Measurements from ENCODE around the gene TWIST1.

TWIST1 gene

DNA sequence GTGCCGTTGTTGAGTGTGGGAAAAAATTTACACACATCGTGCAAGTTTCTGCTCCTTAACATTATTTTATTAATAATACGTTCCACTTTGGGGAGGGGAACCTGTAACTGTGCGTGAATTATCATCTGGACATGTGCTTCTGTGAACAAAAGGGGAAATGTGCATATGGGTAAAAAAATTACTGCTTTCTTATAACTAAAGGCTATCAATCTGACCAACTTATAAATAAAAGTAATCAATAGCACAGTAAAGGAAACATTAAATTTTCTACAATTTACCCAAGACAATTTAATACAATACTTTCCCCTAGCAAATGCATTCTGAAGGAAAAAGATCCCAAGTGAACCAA is 4.5 kb downstream of the TWIST1 start:
- DNase-seq: no peak

DNA sequence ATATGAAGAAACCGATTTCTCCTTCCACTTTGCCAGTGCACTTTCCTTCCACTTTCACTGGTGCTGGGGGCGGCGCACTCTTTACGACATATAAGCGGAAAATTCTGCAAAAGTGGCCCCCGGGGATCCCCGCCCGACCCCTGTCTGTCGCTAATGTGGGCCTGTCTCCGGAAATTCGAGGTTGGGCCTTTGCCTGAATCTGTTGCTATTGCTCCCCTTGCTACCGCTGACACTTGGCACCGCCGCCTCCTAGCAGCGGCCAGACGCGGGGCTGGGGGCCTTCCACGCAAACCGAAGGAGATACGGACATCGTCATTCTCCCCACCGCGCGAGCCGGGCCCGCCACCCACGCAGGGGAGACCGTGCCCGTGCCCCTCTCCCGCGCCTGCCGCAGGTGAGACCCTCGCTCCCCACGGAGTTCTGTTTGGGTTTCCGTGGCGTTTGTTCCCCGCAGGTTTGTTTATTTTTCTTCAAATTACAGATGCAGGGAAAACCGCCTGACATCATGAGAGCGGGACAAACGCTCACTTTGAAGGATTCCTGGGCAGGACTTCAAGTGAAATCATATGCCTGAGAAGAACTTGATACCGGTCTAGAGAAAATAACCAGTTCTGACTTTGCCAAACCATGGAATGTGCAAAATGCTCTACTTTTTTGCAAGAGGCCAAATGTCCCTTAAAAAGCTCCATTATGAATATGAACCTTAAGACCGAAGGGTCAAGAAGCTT is 5.0 kb downstream of the TWIST1 start:
- no peak for DNase-seq

DNA sequence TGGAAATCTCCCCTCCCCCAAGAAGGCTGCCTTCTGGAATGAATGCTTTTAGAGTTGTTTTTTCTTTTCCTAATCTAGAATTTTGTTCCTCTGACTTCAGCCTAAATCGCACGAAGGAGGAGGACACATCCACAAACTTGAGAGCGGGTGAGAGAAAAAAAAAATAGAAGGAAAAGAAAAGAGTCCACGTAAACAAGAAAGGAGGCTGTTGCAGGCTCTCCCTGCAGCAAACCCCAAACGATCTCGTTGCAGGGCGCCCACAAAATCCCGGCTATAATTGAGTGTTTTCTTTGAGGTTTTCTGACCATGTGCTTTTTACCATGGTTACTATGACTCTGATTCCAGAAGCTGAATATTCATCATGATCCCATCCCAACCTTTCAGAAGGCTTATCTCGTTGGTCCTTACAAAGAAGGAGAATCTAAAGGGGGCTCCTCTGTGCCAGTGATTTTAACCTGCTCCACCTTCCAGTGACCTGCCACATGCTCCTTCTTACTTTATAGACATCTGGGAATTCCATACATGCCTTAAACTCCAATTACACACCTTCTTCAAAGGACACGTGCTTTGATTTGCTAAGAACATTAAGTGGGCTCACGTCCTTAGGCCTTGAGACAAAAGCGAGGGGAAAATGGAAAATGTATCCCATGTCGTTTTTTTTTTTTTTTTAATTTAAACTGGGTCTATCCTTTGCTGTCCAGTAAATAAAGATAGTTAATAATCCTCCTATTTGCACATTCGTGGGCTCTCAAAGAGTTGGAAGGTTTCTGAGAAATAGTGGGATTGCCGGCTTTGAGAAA is 5.8 kb downstream of the TWIST1 start:
- DNase-seq: no peak

GRCh38 chr7:19110776-19111175 is 6.7 kb downstream of the TWIST1 start:
- no peak for DNase-seq

DNA sequence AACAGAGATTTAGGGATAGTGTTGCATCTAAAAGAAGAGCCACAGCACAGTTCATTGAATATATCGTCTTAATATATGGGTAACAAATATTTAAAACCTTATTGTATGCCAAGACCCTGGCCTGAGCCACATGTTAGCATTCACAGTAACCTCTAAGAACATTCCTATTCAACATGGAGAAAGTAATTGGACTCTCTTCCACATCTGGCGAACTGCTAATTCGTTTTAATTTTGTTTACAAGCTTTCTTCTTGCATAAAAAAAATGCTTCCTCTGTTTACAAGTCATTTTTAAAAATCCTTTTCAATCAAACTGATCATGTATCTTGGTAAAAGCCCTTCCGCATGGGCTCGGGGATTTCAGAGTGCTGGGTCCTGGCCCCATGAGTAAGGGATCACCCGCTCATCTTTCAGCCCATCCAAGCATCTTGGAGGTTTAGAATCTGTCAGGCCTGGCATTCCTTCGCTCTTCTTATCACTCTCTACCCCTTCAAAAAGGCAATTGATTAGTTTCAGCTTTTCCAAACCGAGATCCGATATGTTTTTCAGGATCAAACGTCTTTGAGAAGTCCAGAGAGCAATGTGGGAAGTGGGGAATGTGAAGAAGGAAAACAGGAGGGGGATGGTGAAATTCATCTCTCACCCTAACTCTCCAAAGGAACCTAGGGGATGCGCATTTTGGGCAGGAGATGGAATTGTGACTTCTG is 7.3 kb downstream of the TWIST1 start:
- no peak for DNase-seq

DNA sequence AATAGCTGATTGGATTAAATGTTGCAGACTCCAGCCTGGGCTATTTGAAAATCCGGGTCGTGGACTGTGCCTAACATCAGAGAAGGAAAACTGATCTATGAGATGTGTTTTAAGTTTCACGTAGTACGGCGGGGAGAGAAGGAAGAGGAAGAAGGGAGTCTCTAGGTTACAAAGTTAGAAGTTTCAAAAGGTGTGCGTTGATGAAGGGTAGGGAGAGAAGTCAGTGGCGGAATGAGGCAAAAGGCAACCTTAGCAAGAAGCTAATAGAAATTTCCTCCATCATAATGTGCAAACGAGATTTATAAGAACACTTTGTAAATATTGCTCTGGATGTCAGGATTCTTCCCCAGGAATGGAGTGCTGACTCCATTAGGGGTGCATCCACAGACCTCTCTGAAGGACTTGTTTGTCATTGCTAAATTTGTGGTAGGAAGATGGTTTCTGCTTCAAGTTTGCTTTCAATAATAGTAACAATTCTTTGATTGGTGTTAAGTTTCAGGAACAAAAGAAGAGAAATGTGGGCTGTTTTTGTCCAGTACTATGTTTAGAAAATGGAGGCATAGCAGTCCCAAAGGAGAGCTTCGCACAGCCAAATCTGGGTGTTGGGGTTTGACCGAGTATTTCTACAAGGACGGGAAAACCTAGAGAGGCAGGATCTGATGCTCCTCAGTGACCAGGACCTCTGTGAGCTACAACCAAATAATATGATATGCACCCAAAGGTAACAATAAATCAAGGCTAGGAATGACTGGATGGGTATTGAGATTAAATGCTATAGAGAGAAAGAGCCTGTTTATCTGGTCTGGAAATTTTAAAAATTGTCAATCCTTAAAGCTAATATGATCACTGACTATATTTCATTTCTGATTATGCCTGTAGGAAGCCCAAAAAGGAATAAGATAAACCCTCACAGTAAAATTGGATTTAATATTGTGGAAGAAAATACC is 8.2 kb downstream of the TWIST1 start:
- no peak for DNase-seq

DNA sequence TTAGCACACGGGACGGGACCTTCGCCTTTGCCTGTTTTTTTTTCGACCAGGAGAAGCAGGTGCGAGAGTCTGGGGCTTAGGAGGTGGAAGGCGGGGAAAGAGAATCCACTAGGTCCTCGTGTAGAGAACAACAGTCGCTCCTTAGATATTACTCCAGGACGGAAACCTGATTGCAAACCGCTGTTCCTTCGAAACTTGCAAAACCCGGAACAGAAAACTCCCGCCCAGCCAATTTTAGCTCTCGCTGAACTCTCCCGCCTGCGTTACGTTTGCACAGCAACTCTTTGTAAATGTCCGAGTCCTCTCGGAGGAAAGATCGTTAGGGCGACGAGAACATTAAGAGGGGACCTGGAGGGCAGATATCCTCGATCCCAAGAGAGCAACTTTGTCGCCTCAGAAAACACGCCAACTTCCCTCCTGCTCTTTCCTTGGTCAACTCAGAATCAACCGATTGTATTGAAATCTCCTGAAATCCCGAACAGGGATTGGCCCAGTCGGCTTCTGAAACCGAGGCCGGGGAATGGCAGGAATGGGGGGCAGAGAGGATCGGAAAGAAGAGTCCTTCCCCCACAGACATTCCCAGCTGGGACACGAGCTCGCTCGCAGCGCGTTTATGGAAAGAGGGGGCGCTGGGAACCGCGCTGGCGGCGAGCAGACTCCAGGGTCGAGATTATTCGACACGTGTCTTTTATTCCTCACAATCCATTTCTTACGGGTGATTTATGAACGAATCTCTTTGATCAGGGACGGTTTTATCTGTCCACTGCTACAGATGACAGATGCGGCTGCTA is 9.9 kb downstream of the TWIST1 start:
- DNase-seq: no peak

GRCh38 chr7:19107081-19107355 is 10.4 kb downstream of the TWIST1 start:
- no peak for DNase-seq

- no peak for DNase-seq
Observed at GRCh38 chr7:19106241-19107080, 11.0 kb downstream of the TWIST1 start.

DNA sequence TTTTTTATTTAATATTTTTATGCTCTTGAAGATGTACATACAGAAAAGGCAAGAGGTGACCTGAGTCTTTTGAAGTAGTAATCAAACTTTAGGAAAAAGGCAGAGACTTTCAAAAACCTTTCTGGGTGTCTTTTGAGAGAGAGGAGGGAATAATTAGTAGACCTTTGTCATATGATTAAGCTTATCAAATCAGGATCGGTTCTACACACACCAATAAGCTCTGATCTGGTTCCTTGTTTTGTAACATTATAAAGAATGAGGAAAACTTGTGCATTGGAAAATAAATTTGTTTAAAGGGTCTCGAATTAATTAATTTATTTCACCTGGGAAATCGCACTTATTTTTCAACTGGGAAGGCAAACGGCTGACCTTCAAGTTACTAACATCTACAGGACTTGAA is 11.9 kb downstream of the TWIST1 start:
- DNase-seq: no peak

DNA sequence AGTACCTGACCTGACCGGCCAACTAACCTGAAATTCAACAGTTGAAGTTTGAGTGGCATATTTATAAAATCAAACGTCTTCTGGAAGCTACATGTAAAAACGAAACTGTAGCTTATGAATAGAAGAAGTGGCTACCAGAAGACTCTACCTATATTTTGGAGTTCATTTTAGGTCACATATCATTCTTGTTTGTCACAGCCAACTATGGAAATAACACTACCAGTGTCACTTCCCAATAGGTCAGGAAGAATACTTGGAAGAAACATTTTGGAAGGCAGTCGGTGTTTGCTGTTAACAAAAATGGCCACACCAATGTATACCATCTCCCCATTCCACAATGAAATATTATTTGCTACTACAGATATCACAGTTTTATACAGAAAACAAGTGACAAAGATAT is 12.6 kb downstream of the TWIST1 start:
- DNase-seq: no peak

- no peak for DNase-seq
Observed at GRCh38 chr7:19102884-19103283, 14.6 kb downstream of the TWIST1 start.

DNA sequence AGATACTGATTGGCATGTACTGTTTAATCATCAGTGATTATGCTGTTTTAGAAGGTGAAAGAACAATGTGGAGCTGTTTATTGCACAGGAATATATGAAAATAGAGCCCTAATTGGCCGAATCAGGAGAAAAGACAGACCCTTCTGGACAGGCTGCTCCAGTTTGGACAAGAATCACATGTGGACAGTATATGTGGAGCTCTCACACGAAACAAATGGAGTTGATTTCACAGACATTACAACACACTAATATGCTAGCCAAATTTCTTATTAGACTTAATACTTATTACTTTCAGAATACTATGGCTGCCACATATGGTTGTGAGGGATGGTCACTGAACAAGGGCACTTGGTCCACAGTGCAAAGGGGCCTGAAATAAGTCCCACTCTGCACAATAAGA is 15.5 kb downstream of the TWIST1 start:
- no peak for DNase-seq

DNA sequence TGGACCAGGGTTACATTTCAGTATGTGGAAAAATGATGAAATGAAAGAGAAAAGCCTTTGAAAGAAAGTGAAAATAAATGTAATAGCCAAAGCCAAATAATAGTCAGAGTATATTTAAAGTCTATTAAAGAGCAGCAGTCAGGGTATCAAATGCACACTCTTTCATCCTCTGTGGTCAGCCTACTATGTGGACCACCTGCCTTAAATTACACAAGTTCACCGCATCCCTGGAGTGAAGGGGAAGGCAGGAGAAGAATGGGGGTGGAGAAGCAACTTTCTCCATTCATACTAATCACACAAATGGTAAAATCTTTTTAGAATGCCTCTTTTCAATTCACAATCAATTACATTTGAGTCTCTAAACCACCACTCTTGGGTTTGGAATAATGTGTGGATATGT is 16.0 kb downstream of the TWIST1 start:
- no peak for DNase-seq

- DNase-seq: no peak
Observed at GRCh38 chr7:19099924-19100323, 17.5 kb downstream of the TWIST1 start.

- no peak for DNase-seq
Observed at GRCh38 chr7:19099194-19099593, 18.2 kb downstream of the TWIST1 start.

DNA sequence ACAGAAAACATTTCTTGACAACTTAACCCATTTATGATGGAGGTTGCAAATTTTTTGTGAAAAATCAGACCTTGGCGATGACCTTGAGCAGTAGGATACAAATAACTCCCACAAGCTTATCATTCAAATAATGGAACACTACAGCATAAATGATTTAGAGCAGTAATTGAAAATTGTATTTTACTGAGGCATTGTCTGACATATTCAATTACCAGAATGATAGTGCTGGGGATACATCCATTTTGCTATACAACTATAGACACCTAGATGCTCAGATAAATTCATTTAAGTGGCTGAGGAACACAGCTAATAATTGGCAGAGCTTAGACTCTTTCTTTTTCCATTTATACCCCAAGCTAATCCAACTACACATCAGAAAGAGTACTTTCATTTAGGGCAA is 18.9 kb downstream of the TWIST1 start:
- DNase-seq: no peak

GRCh38 chr7:19097165-19098055 is 20.0 kb downstream of the TWIST1 start:
- no peak for DNase-seq

DNA sequence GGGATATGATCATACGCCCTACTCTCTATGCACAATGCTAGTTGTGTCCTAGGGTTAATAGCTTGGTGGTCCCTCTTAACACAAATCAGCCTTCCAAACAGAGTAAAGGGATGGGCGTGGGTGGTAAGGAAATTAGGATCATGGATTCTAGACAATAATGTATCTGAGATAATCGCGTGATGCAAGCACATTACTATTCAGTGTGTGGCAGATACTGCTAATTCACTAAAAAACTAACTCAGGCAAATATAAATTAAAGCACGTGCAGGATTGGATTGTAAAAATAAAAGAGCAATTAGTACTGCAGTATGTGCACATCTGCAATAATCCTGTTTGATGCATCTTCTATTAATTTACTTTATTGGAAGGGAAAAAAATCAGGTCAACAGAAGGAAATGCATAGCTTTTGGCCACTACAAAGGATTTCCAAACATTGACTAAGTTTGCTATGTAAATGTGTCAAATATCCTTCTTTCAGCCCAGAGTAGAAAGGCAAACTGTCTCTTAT is 22.0 kb downstream of the TWIST1 start:
- no peak for DNase-seq
